K562 treated with DMSO at 1 percent for 4 hours (cell line): Measurements from ENCODE around the gene CRHR2. TPM values are rescaled to one million over a fixed set of nuclear protein-coding genes. Genes with fewer than 3 reads are reported as not detected.

Experiments used
- total RNA-seq: library from RNA; unstranded; fragments of 300-600 nt; gene quantifications from 2 replicates; pipeline ENCODE4 v1.2.3, GENCODE V29; 2022; ENCODE audit not compliant: insufficient read depth

CRHR2 gene
- total RNA-seq = not detected in 2 replicates

DNA sequence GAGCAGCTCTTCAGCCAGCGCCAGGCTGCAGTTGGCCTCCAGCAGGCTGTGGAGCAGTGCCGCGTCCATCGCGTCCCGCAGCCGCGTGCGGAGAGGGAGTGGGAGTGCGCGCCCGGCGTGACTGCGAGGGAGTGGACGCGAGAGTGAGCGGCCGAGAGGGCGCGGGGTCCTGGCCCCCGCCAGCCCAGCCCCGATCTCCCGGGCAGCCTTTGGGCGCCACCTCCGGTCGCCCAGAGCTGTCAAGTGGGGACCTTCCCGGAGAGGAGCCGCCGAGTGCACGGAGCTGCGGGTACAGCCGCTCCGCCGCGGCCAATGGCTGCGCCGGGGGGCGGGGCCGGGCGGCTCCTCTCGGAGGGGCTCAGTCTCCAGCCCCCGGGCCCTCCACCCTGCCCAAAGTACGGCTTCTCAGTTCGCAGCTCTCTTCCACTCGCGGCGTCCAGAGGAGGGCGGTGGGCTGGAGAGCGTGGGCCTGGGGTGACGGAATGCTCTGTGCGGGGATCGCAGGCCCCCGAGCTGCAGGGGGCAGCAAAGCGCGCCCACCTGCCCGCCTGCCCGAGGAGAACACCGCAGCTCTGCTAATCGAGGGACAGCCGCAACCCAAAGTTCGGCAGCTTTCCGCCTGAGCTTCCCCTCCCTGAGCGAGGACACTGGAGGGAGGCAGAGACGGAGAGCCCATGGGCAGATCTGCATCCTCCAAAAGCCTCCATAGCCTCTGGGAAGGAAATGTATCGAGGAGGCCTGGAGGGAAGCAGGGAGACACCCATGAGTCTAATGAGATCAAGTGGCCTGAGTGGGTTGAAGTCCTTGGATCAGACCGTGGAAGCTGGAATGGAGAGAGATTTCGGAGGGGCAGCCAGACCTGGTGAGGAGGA is at the start of gene CRHR2:
Gene CRHR2 (minus strand): TSS at position 245 of the 872 bp plus-strand sequence. CDS start 176 bp downstream, at position 69.

Other genes with a start within 250 kb of the CRHR2 start
- 3.5 and 5.9 TPM in 2 replicates for gene NOD1, start 203.7 kb downstream of the CRHR2 start, total RNA-seq
- 58.7 and 65.4 TPM in 2 replicates for gene GGCT, start 177.6 kb downstream of the CRHR2 start, total RNA-seq
- gene GARS1, start 87.6 kb downstream of the CRHR2 start, total RNA-seq = 276 and 303 TPM in 2 replicates
- gene INMT, start 69.7 kb upstream of the CRHR2 start, total RNA-seq = not detected in 2 replicates
- gene MINDY4, start 89.0 kb upstream of the CRHR2 start, total RNA-seq = 6.5 and 8.7 TPM in 2 replicates
- 1.2 and 2.5 TPM in 2 replicates for gene AQP1, start 229.4 kb upstream of the CRHR2 start, total RNA-seq